GM18870 (cell line): ENCODE data around the gene FKBP6.
"Not testable (repeated sequence)": the region's sequence is repeated elsewhere in the genome, so short reads cannot be mapped to it uniquely, and the experiment has no call there.

ENCODE experiments used
- ATAC-seq: cut with Tn5 transposase; IDR thresholded peaks from one replicate; pipeline ENCODE4 v1.9.1; 2021; ENCODE audit warnings: moderate library complexity; ENCODE audit not compliant: unreplicated experiment

Gene FKBP6

DNA sequence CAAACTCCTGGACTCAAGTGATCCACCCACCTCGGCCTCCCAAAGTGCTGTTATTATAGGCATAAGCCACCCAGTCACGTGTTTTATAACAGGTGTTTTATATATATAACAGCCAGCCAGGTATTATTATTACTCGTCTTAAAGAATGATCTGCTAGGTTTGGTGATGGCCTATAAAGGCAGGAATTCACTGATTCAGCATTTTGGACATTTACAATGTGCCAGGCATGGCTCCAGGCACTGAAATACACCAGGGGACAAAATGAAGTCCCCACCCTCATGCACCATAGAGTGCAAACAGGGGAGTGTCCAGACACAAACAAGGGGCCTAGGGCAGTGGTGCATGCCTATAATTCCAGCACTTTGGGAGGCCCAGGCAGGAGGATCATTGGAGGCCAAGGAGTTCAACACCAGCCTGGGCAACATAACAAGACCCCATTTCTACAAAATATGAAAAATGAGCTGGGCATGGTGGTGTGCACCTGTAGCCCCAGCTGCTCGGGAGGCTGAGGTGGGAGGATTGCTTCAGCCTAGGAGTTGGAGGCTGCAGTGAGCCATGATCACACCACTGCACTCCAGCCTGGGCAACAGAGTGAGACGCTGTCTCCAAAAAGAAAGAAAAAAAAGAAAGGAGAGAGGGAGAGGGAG, 4.4 kb upstream of the FKBP6 start:
- not testable (repeated sequence) for ATAC-seq

DNA sequence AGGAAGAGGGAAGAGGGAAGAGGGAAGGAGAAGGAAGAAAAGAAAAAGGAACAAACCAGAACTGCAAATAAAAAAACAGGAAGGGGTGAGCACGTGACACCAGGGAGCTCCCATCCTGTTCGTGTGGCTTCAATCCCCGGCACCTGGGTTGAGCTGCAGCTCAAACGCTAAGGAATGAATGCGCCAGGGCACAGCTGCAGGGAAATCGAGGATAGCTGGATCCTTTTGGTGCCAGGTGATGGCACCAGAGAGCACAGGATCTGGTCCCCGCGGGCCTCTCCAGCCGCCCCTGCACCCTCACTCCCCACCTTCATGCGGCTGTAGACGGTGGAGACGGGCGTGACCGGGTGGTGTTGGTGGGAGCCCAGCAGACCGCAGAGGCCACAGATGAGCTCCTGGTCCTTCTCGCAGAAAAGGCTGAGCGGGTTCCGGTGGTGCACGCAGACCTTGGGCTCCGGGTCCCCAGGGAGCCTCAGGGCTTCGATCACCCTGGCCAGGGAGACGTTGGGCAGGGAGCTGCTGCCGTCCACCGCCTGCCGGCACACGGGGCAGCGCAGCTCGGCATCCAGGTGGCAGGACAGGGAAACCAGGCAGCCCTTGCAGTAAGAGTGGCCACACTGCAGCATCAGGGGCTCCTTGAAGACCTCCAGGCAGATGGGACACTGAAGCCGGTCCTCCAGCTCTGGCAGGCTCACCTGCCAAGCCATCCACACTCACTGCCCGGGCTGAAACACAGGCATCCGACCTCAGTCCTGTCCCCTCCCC, 3.7 kb upstream of the FKBP6 start:
- ATAC-seq, result not testable (repeated sequence)

DNA sequence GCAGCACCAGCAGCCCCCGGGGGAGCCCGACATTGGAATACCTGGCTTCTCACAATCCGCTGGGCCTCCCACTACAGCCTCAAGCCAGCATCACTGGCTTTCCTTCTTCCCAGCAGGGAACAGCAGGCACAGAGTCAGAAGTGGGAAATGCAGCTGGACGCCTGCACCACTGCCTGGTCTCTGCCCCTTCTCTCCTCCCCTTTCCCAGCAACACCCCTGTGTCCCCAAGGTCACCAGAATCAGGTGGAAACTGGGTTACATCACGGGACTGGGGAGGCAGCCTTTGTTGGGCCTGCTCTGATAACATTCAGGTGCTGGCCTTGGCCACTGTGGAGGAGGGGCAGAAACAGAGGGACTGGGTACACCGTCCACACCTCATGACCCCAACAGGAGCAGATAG, 2.5 kb upstream of the FKBP6 start:
- ATAC-seq, result not testable (repeated sequence)

DNA sequence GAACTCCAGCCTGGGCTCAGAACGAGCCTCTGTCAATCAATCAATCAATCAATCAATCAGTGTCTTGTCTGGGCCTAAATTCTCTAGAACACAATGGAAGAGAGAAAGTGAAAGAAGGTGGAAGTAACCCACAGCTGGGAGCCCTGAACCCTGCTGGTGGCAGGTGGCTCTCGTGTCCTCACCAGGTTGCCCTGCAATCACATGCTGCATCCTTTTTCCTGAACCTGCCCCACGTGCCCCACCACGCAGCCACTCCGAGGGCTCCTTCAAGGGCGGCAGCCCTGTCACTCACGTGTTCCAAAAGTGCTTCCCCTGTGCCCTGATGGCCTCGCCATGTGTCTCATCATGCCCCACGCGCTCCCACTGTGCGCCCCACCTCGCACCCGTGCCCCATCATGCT, 512 bp upstream of the FKBP6 start:
- not testable (repeated sequence) for ATAC-seq

DNA sequence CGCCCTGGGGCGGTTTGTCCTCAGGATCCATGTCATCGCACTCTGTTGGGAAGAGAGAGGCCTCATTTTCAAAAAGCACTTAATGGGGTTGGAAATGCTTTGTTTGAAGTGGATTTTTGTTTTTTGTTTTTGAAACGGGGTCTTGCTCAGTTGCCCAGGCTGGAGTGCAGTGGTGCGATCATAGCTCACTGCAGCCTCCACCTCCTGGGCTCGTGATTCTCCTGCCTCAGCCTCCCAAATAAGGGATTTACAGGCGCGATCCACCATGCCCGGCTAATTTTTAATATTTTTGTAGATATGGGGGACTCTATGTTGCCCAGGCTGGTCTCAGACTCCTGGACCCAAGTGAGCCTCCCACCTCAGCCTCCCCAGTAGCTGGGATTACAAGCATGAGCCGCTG, 735 bp downstream of the FKBP6 start:
- no peak for ATAC-seq

DNA sequence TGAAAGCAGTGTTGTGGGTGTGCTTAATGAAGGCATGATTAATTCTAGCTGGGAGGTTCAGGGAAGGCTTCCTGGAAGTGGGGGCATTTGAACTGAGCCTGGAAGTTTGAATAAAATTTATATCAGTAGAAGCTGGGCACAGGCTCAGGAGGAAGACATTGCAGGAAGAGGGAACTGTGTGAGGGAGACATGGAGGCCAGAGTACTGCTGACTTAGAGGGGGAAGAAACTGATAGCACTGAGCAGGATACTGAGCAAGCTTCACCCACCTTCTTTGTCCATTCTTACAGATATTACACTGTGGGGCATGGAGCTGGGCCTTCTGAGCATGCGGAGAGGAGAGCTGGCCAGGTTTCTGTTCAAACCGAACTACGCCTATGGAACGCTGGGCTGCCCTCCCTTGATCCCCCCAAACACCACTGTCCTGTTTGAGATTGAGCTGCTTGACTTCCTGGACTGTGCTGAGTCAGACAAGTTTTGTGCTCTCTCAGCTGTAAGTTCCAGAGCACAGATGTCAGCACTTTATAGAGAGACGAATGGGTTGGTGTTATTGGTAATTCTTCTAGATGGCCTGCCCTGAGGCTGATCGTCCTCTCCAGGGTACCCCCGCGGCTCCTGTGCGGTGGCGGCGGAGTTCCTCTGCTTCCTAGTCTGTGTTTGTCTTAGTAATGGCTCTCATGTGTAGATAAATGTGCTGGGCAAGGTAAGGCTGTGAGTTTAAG, 2.1 kb downstream of the FKBP6 start:
- ATAC-seq, result no peak

DNA sequence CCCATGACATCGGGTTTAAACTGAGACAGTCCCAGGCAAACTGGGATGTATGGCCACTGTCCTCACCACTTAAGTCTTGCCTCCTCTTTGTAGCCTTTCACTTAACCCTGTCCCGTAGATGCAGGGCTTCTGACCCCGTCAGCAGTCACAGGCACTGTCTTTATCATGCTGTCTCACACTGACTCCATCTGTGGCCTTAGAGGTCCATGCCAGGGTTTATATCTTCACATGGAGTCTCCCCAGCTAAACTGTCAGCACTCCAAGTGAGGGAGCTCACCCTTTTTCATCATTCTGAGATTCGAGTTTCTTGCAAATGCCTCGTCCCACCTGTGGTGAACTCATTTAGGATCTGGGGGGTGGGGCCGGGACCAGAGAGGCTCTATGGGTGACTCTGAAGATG, 2.8 kb downstream of the FKBP6 start:
- ATAC-seq, result no peak

DNA sequence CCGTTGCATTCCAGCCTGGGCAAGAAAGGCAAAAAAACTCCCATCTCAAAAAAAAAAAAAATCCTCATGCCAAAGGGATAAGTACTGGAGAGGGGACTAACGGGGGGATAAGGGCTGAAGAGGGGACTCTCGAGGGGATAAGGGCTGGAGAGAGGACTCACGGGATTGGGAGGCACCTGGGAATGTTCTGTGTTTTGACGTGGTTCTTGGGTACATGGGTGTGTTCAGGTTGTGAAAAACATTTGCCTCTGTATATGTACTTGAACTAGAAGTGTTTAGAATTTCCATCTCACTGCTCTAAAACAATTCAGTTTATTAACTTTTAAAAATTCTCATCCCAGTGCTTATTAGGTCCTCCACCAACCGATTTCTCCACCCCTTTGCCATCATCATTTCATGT, 4.5 kb downstream of the FKBP6 start:
- ATAC-seq, result no peak

DNA sequence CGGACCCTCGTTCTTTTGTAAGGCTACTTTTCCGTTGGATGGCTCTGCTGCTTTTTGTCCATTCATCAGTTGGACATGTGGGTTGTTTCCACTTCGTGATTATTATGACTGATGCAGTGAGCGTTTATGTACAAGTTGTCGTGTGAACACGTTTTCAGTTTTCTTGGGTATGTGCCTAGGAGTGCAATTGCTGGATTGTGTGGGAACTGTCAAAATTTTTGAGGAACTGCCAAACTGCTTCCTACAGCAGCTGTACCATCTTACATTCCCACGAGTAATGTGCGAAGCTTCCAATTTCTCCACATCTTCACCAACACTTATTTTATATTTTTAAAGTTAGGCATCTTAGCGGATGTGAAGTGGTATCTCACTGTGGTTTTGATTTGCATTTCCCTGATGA, 10.4 kb downstream of the FKBP6 start:
- no peak for ATAC-seq

DNA sequence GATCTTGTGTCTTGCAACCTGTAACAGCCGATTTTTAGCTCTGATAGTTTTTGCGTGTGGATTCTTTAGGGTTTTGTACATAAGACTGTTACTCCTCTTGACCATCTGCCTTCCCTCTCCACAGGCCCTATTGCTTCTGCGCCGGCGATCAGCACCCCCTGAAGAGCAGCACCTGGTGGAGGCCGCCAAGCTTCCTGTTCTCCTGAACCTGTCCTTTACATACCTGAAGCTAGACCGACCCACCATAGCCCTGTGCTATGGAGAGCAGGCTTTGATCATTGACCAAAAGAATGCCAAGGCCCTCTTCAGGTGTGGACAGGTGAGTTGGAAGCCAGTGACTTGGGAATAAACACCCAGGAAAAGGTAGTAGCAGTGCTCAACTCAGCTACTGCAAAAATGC, 12.6 kb downstream of the FKBP6 start:
- ATAC-seq, result no peak

DNA sequence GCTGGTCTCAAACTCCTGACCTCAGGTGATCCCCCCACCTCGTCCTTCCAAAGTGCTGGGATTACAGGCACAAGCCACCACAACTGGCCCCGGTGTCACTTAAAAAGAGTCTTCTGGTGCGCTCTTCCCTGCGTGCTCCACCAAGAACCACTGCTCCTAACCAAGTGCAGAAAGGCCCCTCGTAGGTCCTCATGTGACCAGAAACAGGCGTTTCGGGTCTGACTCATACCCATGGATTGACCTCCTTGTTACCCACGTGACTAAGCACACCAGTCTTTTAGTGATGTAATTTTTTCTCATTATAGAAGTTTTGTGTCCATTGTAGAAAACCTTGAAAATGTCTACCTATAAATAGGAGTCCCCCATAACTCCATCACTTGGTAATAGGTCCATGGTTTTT, 13.9 kb downstream of the FKBP6 start:
- ATAC-seq, result no peak

DNA sequence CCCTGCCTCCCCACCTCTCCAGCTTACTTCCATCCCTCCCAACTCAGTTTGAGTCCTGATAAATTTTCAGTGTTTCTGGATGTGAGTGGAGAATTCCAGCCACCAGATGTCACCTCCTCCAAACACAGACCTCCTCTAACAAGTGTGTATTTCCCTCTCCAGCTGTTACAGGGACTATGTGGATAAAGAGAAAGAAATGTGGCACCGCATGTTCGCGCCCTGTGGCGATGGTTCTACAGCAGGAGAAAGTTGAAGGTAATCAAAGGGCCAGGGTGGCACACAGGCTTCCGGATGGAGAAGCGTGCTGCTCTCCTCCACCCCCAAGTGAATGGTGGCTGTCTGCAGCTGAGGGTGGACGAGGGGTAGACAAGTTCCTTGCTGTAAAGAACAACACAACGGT, 14.7 kb downstream of the FKBP6 start:
- no peak for ATAC-seq

DNA sequence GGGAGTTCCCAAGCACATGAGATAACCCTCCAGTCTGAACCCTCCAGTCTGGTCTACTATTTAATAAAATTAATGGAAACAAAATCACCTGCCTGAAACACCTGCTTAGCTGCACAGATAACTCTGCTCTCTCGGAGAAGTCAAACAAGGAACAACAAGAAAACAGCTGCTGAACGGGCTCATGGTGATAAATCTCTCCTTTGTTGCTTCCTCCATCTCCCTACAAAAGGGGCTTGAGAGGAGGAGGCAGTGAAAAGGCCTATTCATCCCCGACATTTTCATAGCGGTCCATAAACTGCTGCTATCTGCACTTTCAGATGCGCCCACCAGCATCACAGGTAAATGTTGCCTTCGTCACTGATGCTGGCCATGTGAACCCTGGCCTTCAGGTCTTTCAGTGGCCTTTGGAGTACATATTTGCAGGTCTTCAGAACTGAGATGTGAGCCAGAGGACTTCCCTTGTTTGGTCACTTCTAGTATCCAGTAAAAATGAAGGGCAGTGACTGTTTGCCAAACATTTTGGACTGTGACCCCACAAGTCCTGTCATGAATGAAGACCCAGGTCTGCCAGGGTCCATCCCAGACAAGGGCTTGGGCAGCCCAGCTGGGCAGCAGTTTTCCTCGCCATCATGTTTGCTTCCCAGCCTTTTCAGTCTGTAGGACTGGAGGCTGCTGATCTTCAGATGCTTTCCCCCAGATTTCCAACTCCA, 15.9 kb downstream of the FKBP6 start:
- ATAC-seq, result no peak

DNA sequence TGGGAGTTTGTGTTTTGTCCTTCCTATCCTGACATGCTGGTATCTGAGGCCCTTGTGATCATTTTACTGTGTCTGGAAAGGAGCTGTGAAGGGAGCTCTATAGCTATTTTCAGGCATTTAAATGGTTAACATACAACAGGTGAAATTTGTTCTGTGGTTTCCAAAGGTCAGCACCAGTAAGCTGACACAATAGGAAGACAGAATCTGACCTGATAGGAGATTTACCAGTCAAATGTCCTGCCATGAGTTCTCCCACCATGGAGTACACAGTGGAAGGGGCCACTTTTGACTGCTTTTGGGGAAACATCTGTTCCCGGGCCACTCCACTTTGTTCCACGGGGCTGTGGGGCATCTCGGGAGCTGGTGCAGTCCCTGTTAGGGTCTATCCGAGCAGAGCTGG, 17.6 kb downstream of the FKBP6 start:
- ATAC-seq, result no peak

DNA sequence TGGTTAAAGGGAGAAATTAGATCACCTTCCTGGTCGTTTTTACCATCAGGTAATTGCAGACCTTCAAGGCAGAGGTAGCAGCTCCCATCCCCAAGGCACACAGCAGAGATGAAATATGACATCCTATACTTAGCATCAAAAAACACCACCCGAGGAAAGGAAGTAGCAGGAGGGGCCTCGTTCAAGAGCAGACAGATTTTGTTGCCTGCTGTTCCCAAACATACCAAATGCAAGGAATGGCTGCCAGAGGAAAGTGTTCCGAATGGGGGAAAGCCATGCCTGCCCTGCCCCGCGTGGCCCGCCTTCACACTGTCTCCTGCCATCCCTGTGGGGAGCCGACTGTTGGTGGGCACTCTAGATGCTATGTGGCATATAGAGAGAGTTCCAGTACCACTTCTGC, 18.0 kb downstream of the FKBP6 start:
- no peak for ATAC-seq

DNA sequence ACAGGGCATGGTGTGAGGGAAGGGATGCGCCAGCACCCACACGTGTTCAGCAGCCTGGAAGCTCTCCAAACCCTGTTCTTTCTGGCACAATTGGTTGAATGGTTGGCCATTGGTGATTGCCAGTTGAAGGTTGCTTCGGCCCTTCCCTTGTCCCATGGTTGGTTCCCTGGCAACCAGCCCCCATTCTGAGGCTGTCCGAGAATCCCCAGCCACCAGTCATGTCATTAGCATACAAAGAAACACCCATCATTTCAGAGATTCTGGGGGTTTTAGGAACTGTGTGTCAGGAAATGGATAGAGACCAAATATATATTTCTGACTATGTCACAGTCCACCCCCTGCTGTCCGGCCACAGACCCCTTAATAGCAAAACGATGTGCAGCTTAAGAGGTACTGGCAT, 21.8 kb downstream of the FKBP6 start:
- ATAC-seq, result no peak

DNA sequence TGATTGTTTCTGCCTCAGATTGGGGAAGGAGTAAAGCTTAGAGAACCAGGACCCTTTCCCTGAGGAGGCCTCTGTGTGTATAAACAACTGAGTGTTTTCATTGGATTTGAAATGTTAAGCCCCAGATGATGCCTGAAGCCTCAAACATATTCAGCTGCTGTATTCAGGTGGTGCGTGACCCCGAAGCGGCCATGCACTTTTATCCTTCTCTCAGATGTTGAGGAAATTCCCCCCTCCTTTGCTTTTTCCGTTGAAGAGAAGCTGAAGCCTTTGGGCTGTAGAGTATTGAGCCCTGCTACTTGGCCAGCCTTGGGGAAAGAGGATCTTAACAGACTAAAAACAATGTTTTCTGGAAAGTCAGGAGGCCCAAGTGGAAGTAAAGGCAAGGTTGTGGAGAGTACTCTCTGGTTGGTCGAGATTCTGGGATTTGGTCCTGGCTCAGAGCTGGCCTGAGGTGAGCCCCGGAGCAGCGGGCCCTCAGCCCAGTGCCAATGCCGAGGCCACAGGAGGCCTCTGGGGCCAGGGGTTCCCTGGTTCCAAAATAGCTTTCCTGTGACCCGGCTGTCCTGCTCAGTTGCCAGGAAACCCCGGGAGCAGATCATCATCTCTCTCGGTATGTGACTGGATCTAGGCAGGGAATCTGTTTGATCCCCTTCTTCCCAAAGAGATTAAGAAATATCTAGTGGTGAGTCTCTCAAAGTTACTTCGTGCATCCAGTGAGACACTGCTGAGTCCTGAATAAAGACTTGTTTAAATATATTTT, 22.5 kb downstream of the FKBP6 start:
- ATAC-seq, result no peak

DNA sequence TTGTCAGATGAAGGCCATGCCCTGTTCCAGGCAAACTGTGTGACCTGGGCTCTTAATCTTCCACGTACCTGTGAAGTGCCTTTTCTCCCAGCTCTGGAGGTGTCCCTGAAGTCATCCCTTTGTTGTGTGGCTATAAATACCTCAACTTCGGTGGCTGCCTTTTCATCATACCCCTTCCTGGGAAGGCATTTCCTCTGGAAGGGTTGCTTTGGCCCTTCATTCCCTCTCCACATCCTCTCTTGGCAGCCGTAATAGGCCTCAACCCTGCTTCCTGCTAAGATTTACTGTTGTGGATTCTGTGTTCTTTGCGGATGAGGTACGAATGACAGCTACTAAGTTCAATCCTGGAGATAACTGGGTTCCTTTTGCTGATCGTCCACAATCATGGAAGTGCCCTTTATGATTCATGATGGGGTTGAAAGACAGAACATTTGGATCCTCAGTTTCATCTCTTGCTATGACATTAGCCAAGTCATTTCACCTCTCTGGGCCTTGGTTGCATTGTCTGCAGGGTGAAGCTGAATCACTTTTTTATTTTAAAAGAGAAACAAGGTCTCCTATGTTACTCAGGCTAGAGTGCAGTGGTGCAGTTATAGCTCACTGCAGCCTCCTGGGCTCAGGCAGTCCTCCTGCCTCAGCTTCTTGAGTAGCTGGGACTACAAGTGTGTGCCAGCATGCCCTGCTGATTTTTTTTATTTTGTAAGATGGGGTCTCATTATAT, 23.6 kb downstream of the FKBP6 start:
- ATAC-seq, result no peak

DNA sequence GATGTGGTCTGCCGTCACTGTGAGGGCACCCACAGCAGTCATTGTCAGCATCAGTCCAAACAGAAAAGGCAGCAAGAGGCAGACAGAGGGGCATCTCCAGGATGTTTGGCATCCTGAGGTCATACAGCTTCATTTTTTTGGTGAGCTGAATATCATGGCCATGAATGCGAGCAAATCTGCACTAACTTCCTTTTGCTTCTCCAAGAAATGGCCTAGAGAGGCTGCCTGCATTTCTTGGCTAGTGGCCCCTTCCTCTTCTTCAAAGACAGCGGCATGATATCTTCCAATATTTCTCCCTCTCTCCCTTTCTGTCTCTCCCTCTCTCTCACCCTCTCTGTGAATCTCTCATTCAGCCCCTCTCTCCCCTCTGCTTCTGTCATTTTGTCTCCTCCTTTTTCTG, 24.8 kb downstream of the FKBP6 start:
- ATAC-seq, result no peak

DNA sequence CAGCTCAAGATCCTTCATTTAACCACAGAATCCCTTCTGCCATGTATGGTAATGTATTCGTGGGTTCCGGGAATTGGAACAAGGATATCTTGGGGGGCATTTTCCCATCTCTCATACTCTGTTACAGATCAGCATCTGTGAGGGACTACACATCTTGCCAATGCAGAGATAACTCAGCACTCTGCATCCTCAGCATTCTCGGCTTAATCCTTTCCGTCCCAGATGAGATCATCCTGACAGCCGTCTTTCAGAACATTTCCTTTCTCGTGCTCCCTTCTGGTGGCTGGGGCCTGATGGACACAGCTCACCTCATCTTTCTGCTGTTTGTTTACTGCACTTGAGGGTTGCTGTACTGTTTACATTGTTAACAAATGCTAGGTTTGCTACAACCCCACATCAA, 25.3 kb downstream of the FKBP6 start:
- ATAC-seq, result no peak
